Spleen (tissue), 11 donors: ENCODE results near the gene FGF22. TPM values are rescaled to one million over a fixed set of nuclear protein-coding genes. Genes with fewer than 3 reads are reported as not detected.

Experiments
- DNase-seq: peaks from one replicate; pipeline ENCODE4 v3.0.0-alpha.2; 2020
- H3K27ac ChIP-seq, 8 donors: fragments of 200-600 bp; sonication (generic) in 7 of 8; 1 replicate in 4 of 8; 2 replicates in 4 of 8; pipeline versions ENCODE4 v1.5.0 to v1.8.0; 2016 to 2021; ENCODE audit warnings: inconsistent platforms in 4 of 8, mild to moderate bottlenecking in 4 of 8, moderate library complexity in 1 of 8
- H3K27me3 ChIP-seq, 7 donors: fragments of 200-600 bp; sonication (generic) in 6 of 7; replicated peaks in 1 of 7; 1 replicate in 4 of 7; 2 replicates in 3 of 7; pipeline versions ENCODE4 v1.5.0 to v1.8.0; 2016 to 2021; ENCODE audit warnings: inconsistent platforms in 3 of 7, mild to moderate bottlenecking in 1 of 7
- H3K36me3 ChIP-seq, 6 donors: fragments of 200-600 bp; sonication (generic) in 5 of 6; 1 replicate in 4 of 6; 2 replicates in 2 of 6; pipeline versions ENCODE4 v1.5.0 to v1.8.0; 2016 to 2021; ENCODE audit warnings: inconsistent platforms in 2 of 6
- H3K4me1 ChIP-seq, 6 donors: fragments of 200-600 bp; sonication (generic) in 5 of 6; 1 replicate in 3 of 6; 2 replicates in 3 of 6; pipeline versions ENCODE4 v1.5.0 to v1.8.0; 2016 to 2021; ENCODE audit warnings: inconsistent platforms in 3 of 6
- H3K4me3 ChIP-seq, 8 donors: fragments of 200-600 bp; sonication (generic) in 7 of 8; 1 replicate in 4 of 8; 2 replicates in 4 of 8; pipeline versions ENCODE4 v1.5.0 to v1.8.0; 2016 to 2021; ENCODE audit warnings: inconsistent platforms in 4 of 8, mild to moderate bottlenecking in 4 of 8, moderate library complexity in 2 of 8
- H3K9me3 ChIP-seq, 8 donors: fragments of 200-600 bp; sonication (generic) in 7 of 8; 1 replicate in 4 of 8; 2 replicates in 4 of 8; pipeline versions ENCODE4 v1.5.0 to v1.8.0; 2016 to 2021; ENCODE audit warnings: inconsistent platforms in 4 of 8
- CTCF ChIP-seq, 11 experiments: fragments of 200-600 bp in 7 of 11; fragments of 450-650 bp in 4 of 11; sonication (generic) in 4 of 11; IDR thresholded peaks in 8 of 11; conservative IDR thresholded peaks in 3 of 11; 1 replicate in 7 of 11; 2 replicates in 4 of 11; pipeline versions ENCODE4 v1.4.0 to v1.8.0; 2016 to 2021; ENCODE audit warnings: antibody characterized with exemption in 11 of 11, inconsistent platforms in 4 of 11, mild to moderate bottlenecking in 1 of 11
- POLR2A ChIP-seq, 3 donors: fragments of 450-650 bp; IDR thresholded peaks; one replicate each; pipeline ENCODE4 v1.5.1; 2017; ENCODE audit warnings: antibody characterized with exemption in 3 of 3, mild to moderate bottlenecking in 1 of 3
- POLR2AphosphoS5 ChIP-seq, 3 donors: sonication (generic); formaldehyde crosslinking; IDR thresholded peaks; one replicate each; pipeline ENCODE4 v1.5.1; 2017; ENCODE audit warnings: antibody characterized with exemption in 3 of 3
- WGBS, 5 donors: extraction: QIAGEN DNeasy Blood & Tissue Kit in 3 of 5; methylation state at CpG; one replicate each; pipeline versions ENCODE4 v1.1.5 to v1.1.7; 2013 to 2018; 5-methylcytosine and 5-hydroxymethylcytosine counted together
- intact Hi-C: fragments of 100-400 bp; cut with DNase I; formaldehyde crosslinking; loops from one replicate; pipeline ENCODE4 v1.15.0; 2023; ENCODE audit warnings: low total_unique reads
- polyA plus RNA-seq, 3 donors: library from polyadenylated mRNA; stranded (reverse); fragments of 200-250 nt; gene quantifications; one replicate each; pipeline ENCODE4 v1.2.1, GENCODE V29; 2013
- total RNA-seq, 7 donors: library from RNA; depleted of rRNA in 3 of 7; stranded (reverse); fragments of >200 nt in 3 of 7; fragmentation: NEBNext Ultra II Directional in 4 of 7; extraction: Animal tissue kit (Norgen Biotek cat#: 25700) in 4 of 7; gene quantifications; one replicate each; pipeline versions ENCODE4 v1.1.0 to v1.2.1, GENCODE V29; 2016 to 2021
- donor health status: healthy with polysubstance abuse.
- donor health status: DM: no; HTN: no; CAD: no; lungs with moderate emphysema.
- donor health status: DM: no; HTN: no; CAD: no.
- donor health status: Bipolar disorder and iron deficiency.
- donor health status: healthy.
- donor health status: DM: no; HTN: no; CAD: no.
- donor health status: DM: yes; HTN: yes; CAD: no.

The FGF22 gene
- total and polyA plus RNA-seq, 10 donors = 0.10 to 0.61 (median 0.23) TPM; not detected in 6

- H3K27ac ChIP-seq = no peak overlapping the region
- H3K27me3 ChIP-seq = peaks cover 0 to 3% (median 0%) of the 10 kb centered on the region in 7 donors
- 77 to 93% (median 87%) methylated on average over 11 to 25 of the region's 25 CpGs for WGBS, 5 donors
- intact Hi-C loops = no loop called here
- DNase-seq = peak; percentile 84
- peaks cover 5 to 34% (median 25%) of the 10 kb centered on the region in 6 donors for H3K4me1 ChIP-seq
- no peaks in the 10 kb centered on the region for H3K36me3 ChIP-seq
- TF ChIP-seq CTCF (IDR thresholded peaks at IDR 0.05 in 8 of 11, conservative IDR thresholded peaks at IDR 0.05 in 3 of 11) = no peak
- TF ChIP-seq POLR2AphosphoS5 (IDR thresholded peaks at IDR 0.05) = no peak
- TF ChIP-seq POLR2A (IDR thresholded peaks at IDR 0.05) = no peak
- no peaks in the 10 kb centered on the region for H3K9me3 ChIP-seq
- no peak overlapping the region for H3K4me3 ChIP-seq
Measured at GRCh38 chr19:682678-683320, 43.1 kb downstream of the FGF22 start.

GRCh38 chr19:685454-685931 lies 45.8 kb downstream of the FGF22 start:
- Histone ChIP-seq H3K4me1 (peaks cover 0 to 13% (median 9%) of the 10 kb centered on the region in 6 donors), H3K9me3 (no peaks in the 10 kb centered on the region), H3K36me3 (no peaks in the 10 kb centered on the region), H3K4me3 (no peak overlapping the region), H3K27ac (no peak overlapping the region), H3K27me3 (no peaks in the 10 kb centered on the region)
- TF ChIP-seq POLR2AphosphoS5 (IDR thresholded peaks at IDR 0.05) (no peak), CTCF (IDR thresholded peaks at IDR 0.05 in 8 of 11, conservative IDR thresholded peaks at IDR 0.05 in 3 of 11) (no peak), POLR2A (IDR thresholded peaks at IDR 0.05) (no peak)
- 78 to 90% (median 84%) methylated on average over 25 to 31 of the region's 31 CpGs for WGBS, 5 donors
- intact Hi-C loops = no loop called here
- DNase-seq = no peak

- Histone ChIP-seq H3K27ac (no peak overlapping the region), H3K27me3 (no peaks in the 10 kb centered on the region), H3K4me1 (peaks cover 0 to under 1% (median under 1%) of the 10 kb centered on the region in 6 donors), H3K9me3 (no peaks in the 10 kb centered on the region), H3K4me3 (no peak overlapping the region), H3K36me3 (no peaks in the 10 kb centered on the region)
- WGBS, 5 donors = 72 to 83% (median 77%) methylated on average over 13 to 17 of the region's 17 CpGs
- intact Hi-C loops = no loop called here
- no peak for DNase-seq
- no peak for TF ChIP-seq CTCF (IDR thresholded peaks at IDR 0.05 in 8 of 11, conservative IDR thresholded peaks at IDR 0.05 in 3 of 11)
- TF ChIP-seq POLR2AphosphoS5 (IDR thresholded peaks at IDR 0.05) = no peak
- TF ChIP-seq POLR2A (IDR thresholded peaks at IDR 0.05) = no peak
Measured at GRCh38 chr19:686589-687297, 47.1 kb downstream of the FGF22 start.

- H3K27me3 ChIP-seq = no peaks in the 10 kb centered on the region
- no peak overlapping the region for H3K27ac ChIP-seq
- H3K9me3 ChIP-seq = no peaks in the 10 kb centered on the region
- 87 to 96% (median 91%) methylated on average over 11 of the region's 11 CpGs for WGBS, 5 donors
- DNase-seq = no peak
- intact Hi-C loops = no loop called here
- H3K4me3 ChIP-seq = no peak overlapping the region
- no peak for TF ChIP-seq POLR2AphosphoS5 (IDR thresholded peaks at IDR 0.05)
- no peak for TF ChIP-seq POLR2A (IDR thresholded peaks at IDR 0.05)
- no peak for TF ChIP-seq CTCF (IDR thresholded peaks at IDR 0.05 in 8 of 11, conservative IDR thresholded peaks at IDR 0.05 in 3 of 11)
- H3K36me3 ChIP-seq = no peaks in the 10 kb centered on the region
- no peaks in the 10 kb centered on the region for H3K4me1 ChIP-seq
Measured at GRCh38 chr19:687569-688166, 48.0 kb downstream of the FGF22 start.
